Measurements from ENCODE around the gene ATG4A. TPM values are rescaled to one million over a fixed set of nuclear protein-coding genes. Genes with fewer than 3 reads are reported as not detected.

The ATG4A gene
- total RNA-seq, 3 donors from 2014 or later, result 17.1 to 23.9 (median 21.3) TPM

GRCh38 chrX:108168961-108169740 lies 77.6 kb downstream of the ATG4A start:
- TF ChIP-seq CTCF (IDR thresholded peaks at IDR 0.05), result no peak
- no peaks in the 10 kb centered on the region for H3K4me1 ChIP-seq (ENCODE audit: low read depth)
- intact Hi-C loops (cut with DNase I, micrococcal nuclease), result no loop called here
- no peaks in the 10 kb centered on the region for H3K9me3 ChIP-seq
- no peak overlapping the region for H3K4me3 ChIP-seq
- DNase-seq (no peak), ATAC-seq (no peak)
- no peaks in the 10 kb centered on the region for H3K36me3 ChIP-seq (ENCODE audit: low read depth)

- ATAC-seq (no peak), DNase-seq (no peak)
- intact Hi-C loops (cut with DNase I, micrococcal nuclease), result no loop called here
- Histone ChIP-seq H3K36me3 (ENCODE audit: low read depth) (no peaks in the 10 kb centered on the region), H3K4me3 (no peak overlapping the region), H3K4me1 (ENCODE audit: low read depth) (no peaks in the 10 kb centered on the region), H3K9me3 (no peaks in the 10 kb centered on the region)
- TF ChIP-seq CTCF (IDR thresholded peaks at IDR 0.05), result no peak
Observed at GRCh38 chrX:108169768-108170167, 78.2 kb downstream of the ATG4A start.

GRCh38 chrX:108171671-108172070 lies 80.1 kb downstream of the ATG4A start:
- no peak overlapping the region for H3K4me3 ChIP-seq
- no peaks in the 10 kb centered on the region for H3K4me1 ChIP-seq (ENCODE audit: low read depth)
- DNase-seq, result no peak
- ATAC-seq, result no peak
- no peaks in the 10 kb centered on the region for H3K36me3 ChIP-seq (ENCODE audit: low read depth)
- intact Hi-C loops (cut with DNase I, micrococcal nuclease), result no loop called here
- no peak for TF ChIP-seq CTCF (IDR thresholded peaks at IDR 0.05)
- no peaks in the 10 kb centered on the region for H3K9me3 ChIP-seq

- H3K4me3 ChIP-seq, result no peak overlapping the region
- no peaks in the 10 kb centered on the region for H3K36me3 ChIP-seq (ENCODE audit: low read depth)
- H3K4me1 ChIP-seq (ENCODE audit: low read depth), result no peaks in the 10 kb centered on the region
- no peak for TF ChIP-seq CTCF (IDR thresholded peaks at IDR 0.05)
- DNase-seq (no peak), ATAC-seq (no peak)
- intact Hi-C loops (cut with DNase I, micrococcal nuclease), result no loop called here
- no peaks in the 10 kb centered on the region for H3K9me3 ChIP-seq
Observed at GRCh38 chrX:108173874-108174273, 82.3 kb downstream of the ATG4A start.

GRCh38 chrX:108177351-108178142 lies 86.0 kb downstream of the ATG4A start:
- TF ChIP-seq CTCF (IDR thresholded peaks at IDR 0.05), result no peak
- no peaks in the 10 kb centered on the region for H3K36me3 ChIP-seq (ENCODE audit: low read depth)
- no peak for ATAC-seq
- no peaks in the 10 kb centered on the region for H3K4me1 ChIP-seq (ENCODE audit: low read depth)
- H3K4me3 ChIP-seq, result no peak overlapping the region
- DNase-seq, result no peak
- H3K9me3 ChIP-seq, result no peaks in the 10 kb centered on the region
- intact Hi-C loops (cut with DNase I, micrococcal nuclease), result no loop called here
